CD4-positive, alpha-beta memory T cell (primary cell): ENCODE results near the gene TUBB4A. TPM values are rescaled to one million over a fixed set of nuclear protein-coding genes. Genes with fewer than 3 reads are reported as not detected.
"Not testable (repeated sequence)": the region's sequence is repeated elsewhere in the genome, so short reads cannot be mapped to it uniquely, and the experiment has no call there.

Source experiments
- CTCF ChIA-PET: fragments of 350-600 bp; sonication (Branson Sonifier 250); formaldehyde crosslinking; loops from one replicate; lab custom pipeline; 2021; ENCODE audit warnings: inconsistent platforms; ENCODE audit not compliant: partially characterized antibody; lab: Charles Lee
- POLR2A ChIA-PET: fragments of 350-600 bp; sonication (Branson Sonifier 250); formaldehyde crosslinking; loops from one replicate; lab custom pipeline; 2021; ENCODE audit not compliant: partially characterized antibody; lab: Charles Lee
- DNase-seq, 5 donors: peaks; one replicate each; pipeline versions ENCODE4 v3.0.0 to v3.0.0-alpha.2; 2020 to 2022; ENCODE audit warnings: mixed read lengths in 1 of 5
- H3K27ac ChIP-seq: one replicate; pipeline ENCODE4 v1.7.0; 2013; ENCODE audit warnings: low read depth, low read length
- H3K27me3 ChIP-seq: 2 replicates; pipeline ENCODE4 v1.7.0; 2013; ENCODE audit warnings: mild to moderate bottlenecking, low read length, moderate library complexity; ENCODE audit not compliant: insufficient read depth
- H3K36me3 ChIP-seq: 2 replicates; pipeline ENCODE4 v1.7.0; 2013; ENCODE audit warnings: mild to moderate bottlenecking, low read length, moderate library complexity; ENCODE audit not compliant: insufficient read depth
- H3K4me1 ChIP-seq: 2 replicates; pipeline ENCODE4 v1.7.0; 2013; ENCODE audit warnings: mild to moderate bottlenecking, low read length, moderate library complexity; ENCODE audit not compliant: insufficient read depth
- H3K4me3 ChIP-seq, 2 donors: one replicate each; pipeline ENCODE4 v1.7.0; 2013; ENCODE audit warnings: low read length in 2 of 2, mild to moderate bottlenecking in 1 of 2
- H3K9me3 ChIP-seq, 2 donors: one replicate each; pipeline ENCODE4 v1.7.0; 2013; ENCODE audit warnings: low read length in 2 of 2, control low read depth in 1 of 2; ENCODE audit not compliant: control insufficient read depth in 1 of 2
- H3K27ac Mint-ChIP-seq, 7 donors: one replicate each; pipeline ENCODE4 v1.8.0; 2020 to 2021; ENCODE audit warnings: mixed read lengths in 7 of 7, mild to moderate bottlenecking in 6 of 7, inconsistent platforms in 3 of 7, moderate library complexity in 3 of 7
- H3K27me3 Mint-ChIP-seq, 2 donors: one replicate each; pipeline ENCODE4 v1.8.0; 2020 to 2021; ENCODE audit warnings: mixed read lengths in 2 of 2
- H3K36me3 Mint-ChIP-seq, 2 donors: one replicate each; pipeline ENCODE4 v1.8.0; 2020 to 2021; ENCODE audit warnings: mixed read lengths in 2 of 2, inconsistent platforms in 1 of 2, mild to moderate bottlenecking in 1 of 2
- H3K4me1 Mint-ChIP-seq, 4 donors: one replicate each; pipeline ENCODE4 v1.8.0; 2020 to 2021; ENCODE audit warnings: mixed read lengths in 4 of 4, mild to moderate bottlenecking in 1 of 4
- H3K4me3 Mint-ChIP-seq, 8 donors: one replicate each; pipeline ENCODE4 v1.8.0; 2020 to 2021; ENCODE audit warnings: mixed read lengths in 8 of 8, mild to moderate bottlenecking in 7 of 8, moderate library complexity in 6 of 8, inconsistent platforms in 3 of 8
- H3K9me3 Mint-ChIP-seq, 8 donors: one replicate each; pipeline ENCODE4 v1.8.0; 2020 to 2021; ENCODE audit warnings: mixed read lengths in 8 of 8, mild to moderate bottlenecking in 5 of 8, inconsistent platforms in 3 of 8, moderate library complexity in 1 of 8
- intact Hi-C: fragments of 100-400 bp; cut with micrococcal nuclease; formaldehyde crosslinking; loops from one replicate; pipeline ENCODE4 v1.15.1; 2023
- polyA plus RNA-seq, 2 donors: library from polyadenylated mRNA; unstranded; fragments of 300-500 nt; fragmentation: Illumina TruSeq; gene quantifications; one replicate each; pipeline ENCODE4 v1.2.3, GENCODE V29; 2021
- total RNA-seq, 2 experiments: library from RNA; stranded (reverse); gene quantifications; one replicate each; pipeline ENCODE4 v1.2.3, GENCODE V29; 2021

TUBB4A gene
- total and polyA plus RNA-seq, 4 experiments from 2014 or later = 1.5 to 4.7 (median 2.9) TPM

DNA sequence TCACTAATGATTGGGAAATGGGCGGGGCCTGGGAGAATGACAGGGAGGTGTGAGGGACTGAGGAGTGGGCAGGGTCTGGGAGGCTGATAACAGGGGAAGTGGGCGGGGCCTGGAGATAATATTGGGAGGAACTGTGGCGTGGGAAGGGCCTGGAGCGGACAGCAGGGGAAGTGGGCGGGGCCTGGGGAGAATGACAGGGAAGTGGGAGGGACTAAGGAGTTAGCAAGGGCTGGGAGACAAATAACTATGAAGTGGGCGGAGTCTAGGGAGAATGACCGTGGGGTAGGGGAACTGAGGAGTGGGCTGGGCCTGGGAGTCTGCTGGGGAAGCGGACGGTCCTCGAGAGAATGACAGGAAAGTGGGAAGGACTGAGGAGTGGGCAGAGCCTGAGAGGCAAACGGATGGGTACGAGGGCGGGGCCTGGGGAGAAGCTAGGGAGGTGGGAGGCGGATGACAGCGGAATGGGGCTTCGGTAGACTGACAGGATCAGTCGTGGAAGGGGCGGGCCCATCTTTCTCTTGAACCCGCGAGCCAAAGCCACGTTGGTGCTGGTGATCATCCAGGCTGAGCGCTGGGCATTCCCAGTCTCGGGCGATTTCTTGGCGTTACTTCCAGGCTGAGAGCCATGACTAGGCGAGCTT is 14.0 kb upstream of the TUBB4A start:
- peaks cover 21 to 37% (median 27%) of the 10 kb centered on the region in 4 donors for H3K4me1 Mint-ChIP-seq

DNA sequence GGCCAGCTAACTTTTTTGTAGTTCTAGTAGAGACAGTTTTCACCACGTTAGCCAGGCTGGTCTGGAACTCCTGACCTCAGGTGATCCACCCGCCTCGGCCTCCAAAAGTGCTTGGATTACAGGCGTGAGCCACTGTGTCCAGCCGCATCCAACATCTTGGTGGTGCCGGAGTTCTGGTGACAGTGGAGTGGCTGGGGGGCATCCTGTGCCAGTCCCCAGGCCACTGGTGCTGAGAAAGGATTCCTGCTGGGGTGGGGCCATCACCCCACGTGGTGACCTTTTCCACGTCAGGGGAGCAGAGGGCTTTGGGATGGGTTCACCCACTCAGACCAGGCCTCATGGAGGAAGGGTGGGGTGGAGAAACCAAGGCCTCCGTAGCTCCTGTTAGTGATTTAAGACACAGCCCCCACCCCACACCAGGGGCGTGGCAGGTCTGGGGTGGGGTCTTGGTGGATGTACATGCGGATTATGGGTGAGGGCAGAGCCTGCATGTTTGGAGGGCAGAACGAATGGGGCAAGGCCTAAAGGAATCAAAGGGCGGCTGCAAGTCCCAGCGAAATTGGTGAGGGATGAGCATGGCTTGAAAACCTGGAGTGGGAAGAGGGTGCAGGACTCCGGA is 12.9 kb upstream of the TUBB4A start:
- intact Hi-C loops = no loop called here
- no peak overlapping the region for H3K27ac ChIP-seq
- Mint-ChIP-seq H3K4me3 (peak overlapping the region; percentile 42 to 81 (median 64)), H3K36me3 (no peaks in the 10 kb centered on the region), H3K9me3 (peaks cover 0 to 3% (median 0%) of the 10 kb centered on the region in 8 donors), H3K27ac (peak overlapping the region in 2 of 7 donors; percentile 72 to 80), H3K4me1 (peaks cover 21 to 37% (median 27%) of the 10 kb centered on the region in 4 donors), H3K27me3 (no peaks in the 10 kb centered on the region)
- H3K4me1 ChIP-seq = peaks cover 25% of the 10 kb centered on the region
- POLR2A ChIA-PET = no interaction called here
- H3K9me3 ChIP-seq = no peaks in the 10 kb centered on the region
- no peak for DNase-seq
- no peak overlapping the region for H3K4me3 ChIP-seq
- CTCF ChIA-PET = interaction anchor here (4.5 kb wide), 1 partner anchor 348 kb away, joined by 54 read pairs; no protein-coding TSS in a partner anchor
- no peaks in the 10 kb centered on the region for H3K27me3 ChIP-seq
- H3K36me3 ChIP-seq = no peaks in the 10 kb centered on the region

More for the DNA sequence above, 14.0 kb upstream of the TUBB4A start:
- peak overlapping the region; percentile 45 for H3K27ac ChIP-seq
- intact Hi-C loops = loop anchor here (1.0 to 2.0 kb wide), 3 partner anchors 237 to 347 kb away; partner anchors contain the start of gene SH2D3A
- Mint-ChIP-seq H3K4me3 (peak overlapping the region; percentile 93 to 99 (median 96)), H3K36me3 (no peaks in the 10 kb centered on the region), H3K27ac (peak overlapping the region; percentile 65 to 93 (median 91)), H3K27me3 (no peaks in the 10 kb centered on the region), H3K9me3 (peaks cover 0 to 3% (median 0%) of the 10 kb centered on the region in 8 donors)
- no peaks in the 10 kb centered on the region for H3K36me3 ChIP-seq
- no peaks in the 10 kb centered on the region for H3K9me3 ChIP-seq
- peak overlapping the region; percentile 30 to 70 for H3K4me3 ChIP-seq
- POLR2A ChIA-PET = interaction anchor here (0.6 to 1.6 kb wide), 9 partner anchors 15 to 484 kb away, joined by 3 to 8 read pairs (median 3); partner anchors contain the start of genes DENND1C and TNFSF9
- H3K4me1 ChIP-seq = peaks cover 25% of the 10 kb centered on the region
- H3K27me3 ChIP-seq = no peaks in the 10 kb centered on the region
- DNase-seq = peak in 4 of 5 donors; percentile 52 to 61 (median 56)
- CTCF ChIA-PET = interaction anchor here (0.6 to 4.5 kb wide), 24 partner anchors 9 to 1725 kb away, joined by 3 to 54 read pairs (median 4); partner anchors contain the start of genes DENND1C, GPR108, KHSRP and SH2D3A

DNA sequence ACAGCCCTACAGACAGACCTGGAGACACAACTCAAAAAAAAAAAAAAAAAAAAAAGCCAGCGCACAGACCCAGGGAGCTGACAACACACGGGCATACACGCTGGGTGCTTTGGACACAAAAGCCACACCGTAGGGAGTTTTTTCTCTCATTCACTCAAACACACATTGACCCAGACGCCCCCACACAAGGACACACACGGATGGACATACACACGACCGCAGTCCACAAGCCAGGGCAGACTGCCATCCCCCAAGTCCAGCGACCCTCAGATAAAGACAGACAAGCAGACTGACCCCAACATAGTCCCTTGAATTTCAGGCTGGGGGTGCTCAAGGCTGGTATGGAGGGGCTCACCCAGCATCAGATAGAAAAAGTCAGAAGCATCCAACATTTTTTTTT is 12.0 kb upstream of the TUBB4A start:
- H3K36me3 ChIP-seq = no peaks in the 10 kb centered on the region
- H3K36me3 Mint-ChIP-seq = no peaks in the 10 kb centered on the region
- H3K27ac ChIP-seq = no peak overlapping the region
- H3K4me3 Mint-ChIP-seq = peak overlapping the region in 4 of 8 donors; percentile 9 to 43 (median 25)
- H3K4me1 ChIP-seq = peaks cover 25% of the 10 kb centered on the region
- no peaks in the 10 kb centered on the region for H3K27me3 Mint-ChIP-seq
- ChIA-PET POLR2A (no interaction called here), CTCF (interaction anchor here (0.6 kb wide), 1 partner anchor 53 kb away, joined by 4 read pairs; no protein-coding TSS in a partner anchor)
- no peak for DNase-seq
- peaks cover 21 to 34% (median 25%) of the 10 kb centered on the region in 4 donors for H3K4me1 Mint-ChIP-seq
- H3K27me3 ChIP-seq = no peaks in the 10 kb centered on the region
- H3K9me3 Mint-ChIP-seq = peaks cover 0 to 3% (median 0%) of the 10 kb centered on the region in 8 donors
- peak overlapping the region in 1 of 7 donors; percentile 29 for H3K27ac Mint-ChIP-seq
- intact Hi-C loops = no loop called here
- H3K9me3 ChIP-seq = no peaks in the 10 kb centered on the region
- no peak overlapping the region for H3K4me3 ChIP-seq

GRCh38 chr19:6510618-6511017 is 8.5 kb upstream of the TUBB4A start:
- peak overlapping the region in 1 of 7 donors; percentile 36 for H3K27ac Mint-ChIP-seq
- intact Hi-C loops = no loop called here
- no peaks in the 10 kb centered on the region for H3K36me3 Mint-ChIP-seq
- Histone ChIP-seq H3K27ac (no peak overlapping the region), H3K4me1 (no peaks in the 10 kb centered on the region), H3K36me3 (no peaks in the 10 kb centered on the region), H3K4me3 (no peak overlapping the region), H3K9me3 (no peaks in the 10 kb centered on the region), H3K27me3 (no peaks in the 10 kb centered on the region)
- DNase-seq = no peak
- H3K4me3 Mint-ChIP-seq = no peak overlapping the region
- CTCF ChIA-PET = interaction anchor here (1.2 kb wide), 1 partner anchor 10 kb away, joined by 3 read pairs; no protein-coding TSS in a partner anchor
- H3K4me1 Mint-ChIP-seq = peaks cover 0 to 5% (median under 1%) of the 10 kb centered on the region in 4 donors
- H3K9me3 Mint-ChIP-seq = no peaks in the 10 kb centered on the region
- no peaks in the 10 kb centered on the region for H3K27me3 Mint-ChIP-seq
- POLR2A ChIA-PET = no interaction called here

- H3K27me3 ChIP-seq = no peaks in the 10 kb centered on the region
- peaks cover 4 to 7% (median 6%) of the 10 kb centered on the region in 4 donors for H3K4me1 Mint-ChIP-seq
- no peaks in the 10 kb centered on the region for H3K36me3 Mint-ChIP-seq
- no peak overlapping the region for H3K27ac ChIP-seq
- no peak overlapping the region for H3K4me3 Mint-ChIP-seq
- ChIA-PET POLR2A (no interaction called here), CTCF (no interaction called here)
- no peak overlapping the region for H3K4me3 ChIP-seq
- no peaks in the 10 kb centered on the region for H3K36me3 ChIP-seq
- intact Hi-C loops = loop anchor here (10.0 kb wide), 1 partner anchor 85 kb away; the partner anchor contains the start of gene KHSRP
- peaks cover 0 to 4% of the 10 kb centered on the region in 2 donors for H3K27me3 Mint-ChIP-seq
- peaks cover 6% of the 10 kb centered on the region for H3K4me1 ChIP-seq
- DNase-seq = no peak
- H3K9me3 ChIP-seq = no peaks in the 10 kb centered on the region
- no peaks in the 10 kb centered on the region for H3K9me3 Mint-ChIP-seq
- no peak overlapping the region for H3K27ac Mint-ChIP-seq
These were observed 7.2 kb upstream of the TUBB4A start for GRCh38 chr19:6509118-6509971.

DNA sequence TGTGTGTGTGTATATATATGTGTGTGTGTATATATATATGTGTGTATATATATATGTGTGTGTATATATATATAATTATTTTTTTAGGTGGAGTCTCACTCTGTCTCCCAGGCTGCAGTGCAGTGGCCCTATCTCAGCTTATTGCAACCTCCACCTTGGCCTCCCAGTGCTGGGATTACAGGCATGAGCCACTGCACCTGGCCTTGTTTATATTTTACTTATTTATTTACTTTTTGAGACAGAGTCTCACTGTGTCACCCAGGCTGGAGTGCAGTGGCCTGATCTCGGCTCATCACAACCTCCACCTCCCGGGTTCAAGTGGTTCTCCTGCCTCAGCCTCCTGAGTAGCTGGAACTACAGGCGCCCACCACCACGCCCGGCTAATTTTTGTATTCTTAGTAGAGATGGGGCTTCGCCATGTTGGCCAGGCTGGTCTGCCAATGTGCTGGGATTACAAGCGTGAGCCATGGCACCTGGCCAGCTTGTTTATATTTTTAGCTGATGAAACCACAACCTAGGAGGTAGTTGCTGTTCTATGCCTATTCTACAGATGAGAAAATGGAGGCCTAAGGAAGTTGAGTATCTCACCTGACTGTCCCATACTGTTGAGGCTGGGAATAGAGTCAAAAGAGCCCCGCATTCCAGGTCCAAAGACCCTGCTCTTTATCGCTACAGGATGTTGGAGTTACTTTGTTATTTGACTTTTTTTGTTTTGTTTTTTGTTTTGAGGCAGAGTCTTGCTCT is 6.1 kb upstream of the TUBB4A start:
- H3K4me3 ChIP-seq, H3K4me3 Mint-ChIP-seq, H3K36me3 ChIP-seq, DNase-seq, H3K36me3 Mint-ChIP-seq, H3K9me3 ChIP-seq, H3K27ac Mint-ChIP-seq, H3K27ac ChIP-seq, POLR2A ChIA-PET, H3K9me3 Mint-ChIP-seq, H3K4me1 ChIP-seq, H3K27me3 ChIP-seq, H3K27me3 Mint-ChIP-seq: not testable (repeated sequence)
- CTCF ChIA-PET = interaction anchor here (0.5 to 2.3 kb wide), 2 partner anchors 8 to 98 kb away, joined by 3 to 9 read pairs; no protein-coding TSS in a partner anchor
- intact Hi-C loops = loop anchor here (10.0 kb wide), 1 partner anchor 83 kb away; the partner anchor contains the start of gene KHSRP
- peaks cover 4 to 12% (median 6%) of the 10 kb centered on the region in 4 donors for H3K4me1 Mint-ChIP-seq
